H9 (cell line): ENCODE measurements around the gene ACSS2. TPM values are rescaled to one million over a fixed set of nuclear protein-coding genes. Genes with fewer than 3 reads are reported as not detected.
A peak's percentile ranks its signal among the peaks of the same experiment; 100 is the strongest.

ENCODE experiments used
- DNase-seq: peaks from one replicate; pipeline ENCODE4 v3.0.0-alpha.2; 2017
- H2AFZ ChIP-seq: one replicate; pipeline ENCODE4 v1.6.1; 2013; ENCODE audit warnings: mild to moderate bottlenecking, low read length, control low read depth, moderate library complexity
- H2AK5ac ChIP-seq: 2 replicates; pipeline ENCODE4 v1.6.1; 2013; ENCODE audit warnings: low read length, control low read depth, mixed read lengths; ENCODE audit not compliant: insufficient read length
- H2BK120ac ChIP-seq: one replicate; pipeline ENCODE4 v1.6.1; 2013; ENCODE audit warnings: low read depth, mild to moderate bottlenecking, low read length, control low read depth, inconsistent platforms; ENCODE audit not compliant: poor library complexity, severe bottlenecking
- H2BK12ac ChIP-seq: 2 replicates; pipeline ENCODE4 v1.6.1; 2013; ENCODE audit warnings: low read length, control low read depth, mixed read lengths, low read depth; ENCODE audit not compliant: insufficient read length
- H2BK15ac ChIP-seq: 2 replicates; pipeline ENCODE4 v1.6.1; 2013; ENCODE audit warnings: low read depth, low read length, control low read depth
- H2BK20ac ChIP-seq: one replicate; pipeline ENCODE4 v1.6.1; 2013; ENCODE audit warnings: low read depth, mild to moderate bottlenecking, low read length, control low read depth, inconsistent platforms; ENCODE audit not compliant: poor library complexity, severe bottlenecking
- H2BK5ac ChIP-seq: 2 replicates; pipeline ENCODE4 v1.6.1; 2013; ENCODE audit warnings: low read length, control low read depth, mixed read lengths; ENCODE audit not compliant: insufficient read length
- H3K14ac ChIP-seq: 2 replicates; pipeline ENCODE4 v1.6.1; 2013; ENCODE audit warnings: low read length, control low read depth; ENCODE audit not compliant: insufficient read depth
- H3K18ac ChIP-seq: 2 replicates; pipeline ENCODE4 v1.6.1; 2013; ENCODE audit warnings: low read depth, mild to moderate bottlenecking, mixed read lengths, low read length, control low read depth; ENCODE audit not compliant: insufficient read length
- H3K23ac ChIP-seq: 2 replicates; pipeline ENCODE4 v1.6.1; 2013; ENCODE audit warnings: low read length, control low read depth, mixed read lengths, low read depth; ENCODE audit not compliant: insufficient read length
- H3K23me2 ChIP-seq: 2 replicates; pipeline ENCODE4 v1.6.1; 2013; ENCODE audit warnings: low read depth, mild to moderate bottlenecking, mixed read lengths, low read length, control low read depth; ENCODE audit not compliant: insufficient read length, poor library complexity, severe bottlenecking
- H3K27ac ChIP-seq: 2 replicates; pipeline ENCODE4 v1.5.1; 2013; ENCODE audit warnings: low read length, control low read depth, mixed read lengths, low read depth; ENCODE audit not compliant: insufficient read length
- H3K27me3 ChIP-seq: 2 replicates; pipeline ENCODE4 v1.6.1; 2013; ENCODE audit warnings: low read length, control low read depth, inconsistent platforms; ENCODE audit not compliant: insufficient read depth
- H3K4ac ChIP-seq: 2 replicates; pipeline ENCODE4 v1.6.1; 2013; ENCODE audit warnings: low read depth, mild to moderate bottlenecking, control low read depth, inconsistent platforms, low read length, moderate library complexity
- H3K4me1 ChIP-seq: 2 replicates; pipeline ENCODE4 v1.6.1; 2013; ENCODE audit warnings: low read length, control low read depth, inconsistent platforms; ENCODE audit not compliant: insufficient read depth
- H3K4me2 ChIP-seq: 2 replicates; pipeline ENCODE4 v1.6.1; 2013; ENCODE audit warnings: low read length, control low read depth, mixed read lengths; ENCODE audit not compliant: insufficient read length, insufficient read depth
- H3K56ac ChIP-seq: 2 replicates; pipeline ENCODE4 v1.6.1; 2013; ENCODE audit warnings: low read depth, mild to moderate bottlenecking, mixed read lengths, low read length, control low read depth; ENCODE audit not compliant: insufficient read length
- H3K79me1 ChIP-seq: 2 replicates; pipeline ENCODE4 v1.6.1; 2013; ENCODE audit warnings: low read depth, mild to moderate bottlenecking, moderate library complexity, low read length, control low read depth, inconsistent platforms; ENCODE audit not compliant: insufficient read depth, poor library complexity, severe bottlenecking
- H3K79me2 ChIP-seq: 2 replicates; pipeline ENCODE4 v1.6.1; 2013; ENCODE audit warnings: low read length, control low read depth, inconsistent platforms; ENCODE audit not compliant: insufficient read depth
- H3K9ac ChIP-seq: 2 replicates; pipeline ENCODE4 v1.6.1; 2013; ENCODE audit warnings: low read length, control low read depth, mixed read lengths; ENCODE audit not compliant: insufficient read length; ENCODE audit errors: extremely low read depth
- H3K9me3 ChIP-seq: one replicate; pipeline ENCODE4 v1.6.1; 2013; ENCODE audit warnings: low read depth, low read length, inconsistent platforms; ENCODE audit not compliant: control insufficient read depth
- H3T11ph ChIP-seq: one replicate; pipeline ENCODE4 v1.6.1; 2013; ENCODE audit warnings: mild to moderate bottlenecking, low read length, control low read depth, inconsistent platforms
- H4K20me1 ChIP-seq: one replicate; pipeline ENCODE4 v1.6.1; 2013; ENCODE audit not compliant: control insufficient read depth, insufficient read length, insufficient read depth
- H4K5ac ChIP-seq: 2 replicates; pipeline ENCODE4 v1.6.1; 2013; ENCODE audit warnings: low read depth, mild to moderate bottlenecking, mixed read lengths, low read length, control low read depth; ENCODE audit not compliant: insufficient read length
- H4K8ac ChIP-seq: replicated peaks from 2 replicates; pipeline ENCODE4 v1.6.1; 2013; ENCODE audit warnings: low read length, control low read depth, mixed read lengths, low read depth; ENCODE audit not compliant: insufficient read length
- H4K91ac ChIP-seq: 2 replicates; pipeline ENCODE4 v1.6.1; 2013; ENCODE audit warnings: low read depth, mild to moderate bottlenecking, moderate library complexity, mixed read lengths, low read length, control low read depth; ENCODE audit not compliant: insufficient read length
- H3K27ac Mint-ChIP-seq, 3 experiments: 2 replicates in 2 of 3; 3 replicates in 1 of 3; pipeline ENCODE4 v1.8.0; 2020 to 2021; ENCODE audit warnings: mixed read lengths in 3 of 3, mild to moderate bottlenecking in 1 of 3, moderate library complexity in 1 of 3
- H3K27me3 Mint-ChIP-seq: 2 replicates; pipeline ENCODE4 v1.8.0; 2021; ENCODE audit warnings: low read depth, mild to moderate bottlenecking, moderate library complexity, mixed read lengths
- H3K36me3 Mint-ChIP-seq, 3 experiments: 2 replicates in 2 of 3; 3 replicates in 1 of 3; pipeline ENCODE4 v1.8.0; 2020 to 2021; ENCODE audit warnings: low read depth in 3 of 3, mixed read lengths in 3 of 3; ENCODE audit not compliant: insufficient read depth in 1 of 3
- H3K4me1 Mint-ChIP-seq, 2 experiments: 2 replicates each; pipeline ENCODE4 v1.8.0; 2020; ENCODE audit warnings: mixed read lengths in 2 of 2
- H3K4me3 Mint-ChIP-seq, 2 experiments: 2 replicates in 1 of 2; 3 replicates in 1 of 2; pipeline ENCODE4 v1.8.0; 2020 to 2021; ENCODE audit warnings: mild to moderate bottlenecking in 2 of 2, mixed read lengths in 2 of 2, moderate library complexity in 1 of 2
- H3K9me3 Mint-ChIP-seq, 2 experiments: 2 replicates in 1 of 2; 3 replicates in 1 of 2; pipeline ENCODE4 v1.8.0; 2020; ENCODE audit warnings: mild to moderate bottlenecking in 2 of 2, mixed read lengths in 2 of 2, moderate library complexity in 1 of 2
- CTCF ChIP-seq: fragments of 200-600 bp; sonication (generic); conservative IDR thresholded peaks from 3 replicates; pipeline ENCODE4 v1.8.0; 2021; ENCODE audit warnings: antibody characterized with exemption, mild to moderate bottlenecking
- WGBS: extraction: QIAGEN DNeasy Blood & Tissue Kit; methylation state at CpG from one replicate; pipeline ENCODE4 v1.1.7; 2013; ENCODE audit warnings: missing lambda C conversion rate, low lambda C conversion rate, mixed read lengths; ENCODE audit not compliant: insufficient read length; ENCODE audit errors: extremely low coverage; 5-methylcytosine and 5-hydroxymethylcytosine counted together
- total RNA-seq: library from RNA; stranded (reverse); gene quantifications from 2 replicates; pipeline ENCODE4 v1.2.1, GENCODE V29; 2021

The ACSS2 gene
- total RNA-seq, 1 experiment from 2014 or later, result 15.4 TPM

- no peak overlapping the region for H2AFZ ChIP-seq
- no peak overlapping the region for H2BK20ac ChIP-seq
- no CpG with 5 or more reads among the region's 8 CpGs for WGBS
- no peaks in the 10 kb centered on the region for H3K9me3 ChIP-seq
- Mint-ChIP-seq H3K4me3 (no peak overlapping the region), H3K27me3 (no peaks in the 10 kb centered on the region; the same call in 1 of the 2 replicates), H3K4me1 (peaks cover 32 to 39% of the 10 kb centered on the region in 2 experiments), H3K9me3 (no peaks in the 10 kb centered on the region; a peak in 1 of 5 replicates), H3K27ac (peak overlapping the region; percentile 63 to 90 (median 66); a peak in 5 of 7 replicates), H3K36me3 (peaks cover 0 to 12% (median 5%) of the 10 kb centered on the region in 3 experiments; a peak in 4 of 7 replicates)
- no peak overlapping the region for H3K4ac ChIP-seq
- H3K9ac ChIP-seq, result no peak overlapping the region
- no peak for DNase-seq
- H3K18ac ChIP-seq, result no peak overlapping the region
- no peaks in the 10 kb centered on the region for H3K79me1 ChIP-seq
- no peak overlapping the region for H4K5ac ChIP-seq
- H4K8ac ChIP-seq, result no peak overlapping the region
- H3K4me1 ChIP-seq, result no peaks in the 10 kb centered on the region
- no peak overlapping the region for H3K23ac ChIP-seq
- no peak overlapping the region for H2BK120ac ChIP-seq
- no peaks in the 10 kb centered on the region for H3K79me2 ChIP-seq
- no peak overlapping the region for H3T11ph ChIP-seq
- H3K27ac ChIP-seq, result no peak overlapping the region
- H4K91ac ChIP-seq, result no peak overlapping the region
- no peak overlapping the region for H2AK5ac ChIP-seq
- no peak overlapping the region for H2BK12ac ChIP-seq
- no peak overlapping the region for H2BK5ac ChIP-seq
- H3K14ac ChIP-seq, result no peak overlapping the region
- H2BK15ac ChIP-seq, result no peak overlapping the region
- TF ChIP-seq CTCF, result no peak
- no peak overlapping the region for H3K56ac ChIP-seq
- H4K20me1 ChIP-seq, result no peaks in the 10 kb centered on the region
- peaks cover 5% of the 10 kb centered on the region for H3K23me2 ChIP-seq
- H3K4me2 ChIP-seq, result no peak overlapping the region
- no peaks in the 10 kb centered on the region for H3K27me3 ChIP-seq
Measured at GRCh38 chr20:34951652-34952051, 75.2 kb downstream of the ACSS2 start.
